Choroid plexus epithelial cell (primary cell): Measurements from ENCODE around the gene MBOAT7.
"Not testable (repeated sequence)": the region's sequence is repeated elsewhere in the genome, so short reads cannot be mapped to it uniquely, and the experiment has no call there.

Experiments
- DNase-seq: peaks from one replicate; pipeline ENCODE4 v3.0.0-alpha.2; 2010; ENCODE audit warnings: low read depth
- H3K4me3 ChIP-seq: 2 replicates; pipeline ENCODE4 v1.5.1; 2011; ENCODE audit warnings: low read depth, mild to moderate bottlenecking, control low read depth, low read length, moderate library complexity
- TF ChIP-seq, protein P1 (sequence below): conservative IDR thresholded peaks from 2 replicates; pipeline ENCODE4 v1.5.1; 2011; ENCODE audit warnings: low read depth, mild to moderate bottlenecking, control low read depth, inconsistent platforms, low read length, moderate library complexity

The MBOAT7 gene

DNA sequence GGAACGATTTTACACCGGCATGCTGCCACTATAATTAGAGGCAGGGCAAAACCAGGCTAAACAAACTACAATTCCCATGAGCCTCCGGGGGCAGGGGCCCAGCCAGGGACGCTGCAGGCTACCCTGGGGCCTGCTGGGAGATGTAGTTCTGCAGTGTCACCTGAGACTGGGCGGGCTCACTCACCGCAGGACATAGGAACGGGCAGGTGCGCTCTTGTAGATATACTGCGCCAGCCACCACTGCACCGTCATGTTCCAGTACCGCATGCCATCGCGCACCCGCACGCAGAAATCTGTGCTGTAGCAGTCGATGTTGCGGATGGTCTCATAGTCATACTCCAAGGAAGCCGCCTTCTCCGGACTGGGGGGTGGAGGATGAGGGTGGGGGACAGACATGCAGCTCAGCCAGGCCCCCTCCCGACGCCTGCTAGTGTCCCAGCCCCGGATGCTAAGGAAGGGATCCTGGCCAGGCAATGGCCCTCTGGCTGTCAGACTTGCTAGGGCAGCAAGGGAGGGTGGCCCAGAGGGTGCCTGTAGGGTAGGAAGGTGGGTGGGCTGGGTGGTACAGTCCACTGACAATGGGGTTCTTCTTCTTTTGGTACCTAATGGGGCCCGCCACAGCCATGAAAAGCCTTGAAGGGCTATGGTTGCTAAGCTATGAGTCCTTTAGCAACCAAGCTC is 10.7 kb downstream of the MBOAT7 start:
- H3K4me3 ChIP-seq, result no peak overlapping the region
- TF ChIP-seq, protein P1, sequence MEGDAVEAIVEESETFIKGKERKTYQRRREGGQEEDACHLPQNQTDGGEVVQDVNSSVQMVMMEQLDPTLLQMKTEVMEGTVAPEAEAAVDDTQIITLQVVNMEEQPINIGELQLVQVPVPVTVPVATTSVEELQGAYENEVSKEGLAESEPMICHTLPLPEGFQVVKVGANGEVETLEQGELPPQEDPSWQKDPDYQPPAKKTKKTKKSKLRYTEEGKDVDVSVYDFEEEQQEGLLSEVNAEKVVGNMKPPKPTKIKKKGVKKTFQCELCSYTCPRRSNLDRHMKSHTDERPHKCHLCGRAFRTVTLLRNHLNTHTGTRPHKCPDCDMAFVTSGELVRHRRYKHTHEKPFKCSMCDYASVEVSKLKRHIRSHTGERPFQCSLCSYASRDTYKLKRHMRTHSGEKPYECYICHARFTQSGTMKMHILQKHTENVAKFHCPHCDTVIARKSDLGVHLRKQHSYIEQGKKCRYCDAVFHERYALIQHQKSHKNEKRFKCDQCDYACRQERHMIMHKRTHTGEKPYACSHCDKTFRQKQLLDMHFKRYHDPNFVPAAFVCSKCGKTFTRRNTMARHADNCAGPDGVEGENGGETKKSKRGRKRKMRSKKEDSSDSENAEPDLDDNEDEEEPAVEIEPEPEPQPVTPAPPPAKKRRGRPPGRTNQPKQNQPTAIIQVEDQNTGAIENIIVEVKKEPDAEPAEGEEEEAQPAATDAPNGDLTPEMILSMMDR, result no peak
- no peak for DNase-seq

DNA sequence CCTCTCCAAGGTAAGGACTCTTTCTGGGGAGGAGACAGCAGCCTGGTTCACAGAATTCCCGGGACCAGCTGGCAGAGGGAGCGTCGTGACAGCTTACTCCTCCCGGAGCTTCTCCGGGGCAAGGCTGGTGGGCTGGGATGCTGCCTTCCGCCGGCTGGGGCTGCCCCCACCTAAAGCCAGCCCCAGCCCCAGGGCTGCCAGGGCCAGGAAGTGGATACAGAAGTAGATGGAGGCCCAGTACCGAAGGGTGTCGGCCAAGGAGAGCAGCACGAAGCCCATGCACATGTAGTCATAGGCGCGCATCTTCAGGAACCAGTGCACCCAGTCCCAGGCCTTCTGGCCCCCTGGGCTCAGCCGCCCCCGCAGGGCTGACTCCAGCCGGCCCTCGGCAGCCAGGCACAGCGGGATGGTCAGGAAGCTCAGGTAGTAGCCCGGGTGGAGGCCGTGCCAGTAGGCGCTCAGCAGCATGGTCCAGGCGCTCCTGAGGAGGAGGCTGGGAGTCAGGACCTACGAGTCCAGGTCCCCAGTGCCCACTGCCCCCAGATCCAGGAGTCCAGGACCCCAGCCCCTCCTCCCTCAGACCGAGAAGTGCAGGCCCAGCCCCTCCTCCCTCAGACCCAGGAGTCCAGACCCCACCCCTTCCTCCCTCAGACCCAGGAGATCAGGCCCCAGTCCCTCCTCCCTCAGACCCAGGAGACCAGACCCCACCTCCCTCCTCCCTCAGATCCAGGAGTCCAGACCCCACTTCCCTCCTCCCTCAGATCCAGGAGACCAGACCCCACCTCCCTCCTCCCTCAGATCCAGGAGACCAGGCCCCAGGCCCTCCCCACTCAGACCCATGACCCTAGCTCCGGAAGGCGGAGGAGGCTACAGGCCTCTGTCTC is 15.2 kb downstream of the MBOAT7 start:
- TF ChIP-seq, protein P1, result no peak
- H3K4me3 ChIP-seq, result no peak overlapping the region
- no peak for DNase-seq

DNA sequence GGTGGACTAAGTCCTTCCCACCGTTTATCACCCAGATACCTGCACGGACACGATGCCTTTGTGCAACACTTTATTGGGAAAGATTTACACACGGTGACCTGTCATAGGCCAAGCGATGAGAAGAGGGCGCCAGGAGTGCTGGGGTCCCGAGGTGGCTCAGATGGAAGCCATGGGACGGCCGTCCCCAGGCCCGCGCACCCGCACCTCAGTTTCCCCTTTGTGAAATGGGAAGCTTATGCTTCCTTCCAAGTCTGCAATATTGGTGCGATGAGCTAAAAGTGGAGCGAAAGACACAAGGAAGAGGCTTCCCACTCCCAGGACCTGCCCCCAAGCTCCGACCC is 16.1 kb downstream of the MBOAT7 start:
- no peak for DNase-seq
- TF ChIP-seq, protein P1, result no peak
- H3K4me3 ChIP-seq, result no peak overlapping the region

DNA sequence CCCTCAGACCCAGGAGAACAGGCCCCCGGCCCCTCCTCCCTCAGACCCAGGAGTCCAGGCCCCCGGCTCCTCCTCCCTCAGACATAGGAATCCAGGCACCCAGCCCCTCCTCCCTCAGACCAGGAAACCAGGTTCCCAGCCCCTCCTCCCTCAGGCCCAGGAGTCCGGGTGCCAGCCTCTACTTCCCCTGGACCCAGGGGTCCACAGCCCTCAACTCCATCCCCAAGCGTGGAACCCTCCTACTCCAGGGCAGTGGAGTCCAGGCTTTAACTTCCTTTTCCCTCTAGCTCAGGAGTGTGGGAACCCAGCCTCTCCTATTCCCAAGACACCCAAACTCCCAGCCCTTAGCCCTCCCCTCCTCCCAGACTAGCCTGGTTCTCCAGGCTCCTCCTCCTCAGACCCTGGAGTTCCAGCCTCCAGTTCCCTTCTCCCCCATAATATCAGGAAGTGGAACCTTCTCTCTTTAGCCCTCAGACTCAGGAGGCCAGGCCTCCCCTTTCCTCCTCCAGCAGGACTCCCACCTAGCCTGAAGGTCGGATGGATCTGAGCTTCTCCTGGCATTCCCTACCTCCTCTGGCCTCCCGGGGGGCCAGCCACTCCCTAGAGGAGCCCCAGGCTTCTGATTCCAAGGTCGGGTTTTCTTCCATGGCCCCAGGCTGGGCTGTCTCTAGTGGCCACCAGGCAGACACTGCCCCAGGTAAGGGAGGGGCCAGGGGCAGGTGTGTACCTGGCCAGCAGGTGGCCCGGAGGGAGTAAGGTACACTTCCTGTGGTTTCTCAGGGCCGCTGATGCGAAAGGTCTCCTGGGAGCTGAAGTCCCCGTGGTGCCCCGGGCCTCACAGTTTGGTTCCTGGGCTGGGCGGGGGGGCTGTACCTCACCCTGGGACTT is 16.7 kb downstream of the MBOAT7 start, which contains the start of gene TMC4:
Gene TMC4, minus strand, starts transcription at position 690 of the 888 bp plus-strand sequence. Its CDS starts 43 bp downstream, at position 647.
- DNase-seq, result peak; percentile 28
- TF ChIP-seq, protein P1, result no peak
- H3K4me3 ChIP-seq, result no peak within 1 kb of the TSS

DNA sequence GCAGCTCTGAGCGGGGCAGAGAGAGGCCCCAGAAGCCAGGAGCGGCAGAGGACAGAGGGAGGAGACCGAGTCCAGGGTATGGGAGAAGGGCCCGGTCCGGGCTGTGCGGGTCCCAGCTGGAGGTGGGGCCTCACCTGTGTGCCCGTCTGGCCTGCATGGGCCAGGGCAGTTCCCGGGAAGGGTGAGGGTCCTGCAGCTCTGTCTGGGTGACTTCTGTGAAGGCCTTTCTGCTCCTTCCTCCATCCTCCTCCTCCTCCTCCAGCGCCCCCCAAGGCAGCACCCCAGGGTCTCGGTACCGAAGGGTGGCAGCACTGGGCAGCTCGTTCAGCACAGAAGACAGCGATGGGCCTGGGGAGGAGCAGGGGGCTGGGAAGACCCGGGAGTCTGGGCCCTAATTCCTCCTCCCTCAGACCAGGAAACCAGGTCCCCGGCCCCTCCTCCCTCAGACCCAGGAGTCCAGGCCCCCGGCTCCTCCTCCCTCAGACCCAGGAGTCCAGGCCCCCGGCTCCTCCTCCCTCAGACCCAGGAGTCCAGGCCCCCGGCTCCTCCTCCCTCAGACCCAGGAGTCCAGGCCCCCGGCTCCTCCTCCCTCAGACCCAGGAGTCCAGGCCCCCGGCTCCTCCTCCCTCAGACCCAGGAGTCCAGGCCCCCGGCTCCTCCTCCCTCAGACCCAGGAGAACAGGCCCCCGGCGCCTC is 17.5 kb downstream of the MBOAT7 start:
- DNase-seq, result not testable (repeated sequence)

DNA sequence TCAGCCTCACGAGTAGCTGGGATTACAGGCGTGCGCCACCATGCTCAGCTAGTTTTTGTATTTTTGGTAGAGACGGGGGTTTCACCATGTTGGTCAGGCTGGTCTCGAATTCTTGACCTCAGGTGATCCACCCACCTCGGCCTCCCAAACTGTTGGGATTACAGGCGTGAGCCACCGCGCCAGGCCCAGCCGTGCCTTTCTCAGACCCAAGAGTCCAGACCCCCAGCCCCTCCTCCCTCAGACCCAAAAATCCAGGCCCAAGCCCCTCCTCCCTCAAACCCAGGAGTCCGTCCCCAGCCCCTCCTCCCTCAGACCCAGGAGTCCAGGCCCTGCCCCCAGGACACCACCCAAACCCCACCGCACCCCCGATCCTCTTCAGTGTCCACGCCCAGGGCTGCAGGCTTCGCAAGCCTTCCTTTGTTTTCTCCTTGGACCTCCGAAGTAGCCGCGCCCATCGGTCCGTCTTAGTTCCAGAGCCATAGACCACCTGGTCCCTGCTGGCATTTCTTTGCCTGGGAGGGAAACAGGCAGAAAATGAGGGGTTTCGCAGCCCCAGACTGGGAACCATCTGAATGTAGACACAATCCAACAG is 20.1 kb downstream of the MBOAT7 start:
- DNase-seq, result no peak
- no peak overlapping the region for H3K4me3 ChIP-seq
- TF ChIP-seq, protein P1, result no peak

More for the DNA sequence above, 17.5 kb downstream of the MBOAT7 start:
- not testable (repeated sequence) for H3K4me3 ChIP-seq
